ENCODE measurements around the gene COL5A3.
A peak's percentile ranks its signal among the peaks of the same experiment; 100 is the strongest.

DNA sequence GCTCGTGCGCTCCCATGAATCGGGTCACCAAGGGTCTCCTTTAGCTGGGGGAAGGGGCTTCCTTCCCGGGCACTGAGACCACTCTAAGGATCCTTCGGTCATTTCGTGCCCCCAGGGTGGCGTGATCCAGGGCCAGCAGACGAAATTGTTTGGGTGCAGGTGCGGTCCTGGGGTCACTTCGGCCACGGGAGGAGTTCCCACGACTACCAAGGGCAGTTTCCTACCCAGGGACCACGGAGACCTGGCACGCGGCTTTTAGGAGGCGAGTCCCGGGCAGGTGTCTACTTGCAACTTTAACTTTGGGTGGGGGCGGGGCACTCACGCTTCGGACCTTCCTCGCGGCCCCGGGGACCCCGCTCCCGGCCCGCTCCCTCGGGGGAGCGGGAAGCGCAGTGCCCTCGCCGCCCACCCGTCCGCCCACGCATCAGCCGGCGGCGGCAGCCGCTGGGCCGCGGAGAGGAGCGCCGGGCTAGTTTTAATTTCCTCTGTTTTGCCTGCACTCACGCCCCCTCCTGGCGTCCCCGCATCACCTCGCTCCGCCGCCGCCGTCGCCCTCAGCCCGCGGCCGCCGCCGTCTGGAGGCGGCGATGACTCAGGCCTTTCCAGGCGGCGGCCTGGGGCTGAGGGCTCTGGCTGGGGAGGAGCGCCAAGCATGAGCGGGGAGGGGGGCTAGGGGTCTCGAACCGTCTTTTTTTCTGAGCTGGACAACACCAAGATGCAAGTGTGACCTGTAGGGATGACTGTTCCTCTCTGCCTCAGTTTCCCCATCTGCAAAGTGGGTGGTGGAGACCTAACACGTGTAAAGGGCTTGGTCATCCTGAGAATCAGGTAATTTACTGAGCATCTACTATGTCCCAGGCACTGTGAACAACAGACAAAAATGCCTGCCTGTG, 95.7 kb downstream of the COL5A3 start:
- TF ChIP-seq EZH2 (IDR thresholded peaks at IDR 0.05; ENCODE audit: low read length, unreplicated experiment), result no peak
- TF ChIP-seq, protein P1, sequence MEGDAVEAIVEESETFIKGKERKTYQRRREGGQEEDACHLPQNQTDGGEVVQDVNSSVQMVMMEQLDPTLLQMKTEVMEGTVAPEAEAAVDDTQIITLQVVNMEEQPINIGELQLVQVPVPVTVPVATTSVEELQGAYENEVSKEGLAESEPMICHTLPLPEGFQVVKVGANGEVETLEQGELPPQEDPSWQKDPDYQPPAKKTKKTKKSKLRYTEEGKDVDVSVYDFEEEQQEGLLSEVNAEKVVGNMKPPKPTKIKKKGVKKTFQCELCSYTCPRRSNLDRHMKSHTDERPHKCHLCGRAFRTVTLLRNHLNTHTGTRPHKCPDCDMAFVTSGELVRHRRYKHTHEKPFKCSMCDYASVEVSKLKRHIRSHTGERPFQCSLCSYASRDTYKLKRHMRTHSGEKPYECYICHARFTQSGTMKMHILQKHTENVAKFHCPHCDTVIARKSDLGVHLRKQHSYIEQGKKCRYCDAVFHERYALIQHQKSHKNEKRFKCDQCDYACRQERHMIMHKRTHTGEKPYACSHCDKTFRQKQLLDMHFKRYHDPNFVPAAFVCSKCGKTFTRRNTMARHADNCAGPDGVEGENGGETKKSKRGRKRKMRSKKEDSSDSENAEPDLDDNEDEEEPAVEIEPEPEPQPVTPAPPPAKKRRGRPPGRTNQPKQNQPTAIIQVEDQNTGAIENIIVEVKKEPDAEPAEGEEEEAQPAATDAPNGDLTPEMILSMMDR (conservative IDR thresholded peaks at IDR 0.05; ENCODE audit: low read depth, low read length), result peak; percentile 85
